Measurements from ENCODE around the gene TMEM229A. TPM values are rescaled to one million over a fixed set of nuclear protein-coding genes. Genes with fewer than 3 reads are reported as not detected.

The TMEM229A gene
- total and polyA plus RNA-seq, 2 donors (not counting 3 experiments of a cell fraction or from before 2014, with no cell fraction given): not detected

- H3K27ac ChIP-seq (ENCODE audit: insufficient read depth, low read depth, low read length): no peak overlapping the region
- TF ChIP-seq MAX (IDR thresholded peaks at IDR 0.05; ENCODE audit: insufficient read depth, insufficient read length) (no peak), JUN (IDR thresholded peaks at IDR 0.05; ENCODE audit: borderline replicate concordance, insufficient read depth, insufficient read length, low read depth) (no peak), FOS (IDR thresholded peaks at IDR 0.05; ENCODE audit: borderline replicate concordance, insufficient read depth, low read length) (no peak), CTCF (IDR thresholded peaks at IDR 0.05; ENCODE audit: extremely low read depth in 1 of 2, insufficient read depth in 1 of 2, low read depth in 1 of 2, low read length in 2 of 2) (no peak), POLR2A (IDR thresholded peaks at IDR 0.05; ENCODE audit: low read depth, low read length) (no peak), MYC (IDR thresholded peaks at IDR 0.05; ENCODE audit: low read depth, low read length) (no peak), POLR2AphosphoS5 (IDR thresholded peaks at IDR 0.05; ENCODE audit: insufficient read depth, low read depth, low read length) (no peak), GATA2 (IDR thresholded peaks at IDR 0.05; ENCODE audit: insufficient read depth, insufficient read length, low read depth, low read length) (no peak), EZH2 (IDR thresholded peaks at IDR 0.05; ENCODE audit: borderline replicate concordance, low read depth, low read length, severe bottlenecking) (no peak)
- DNase-seq (ENCODE audit: low read depth, low spot score) (no peak), FAIRE-seq (no peak)
- H3K27me3 ChIP-seq (ENCODE audit: control insufficient read depth in 2 of 2, insufficient read depth in 2 of 2, low read length in 2 of 2): no peaks in the 10 kb centered on the region
- H3K36me3 ChIP-seq (ENCODE audit: control insufficient read depth in 2 of 2, extremely low read depth in 1 of 2, insufficient read depth in 2 of 2, low read length in 2 of 2): no peaks in the 10 kb centered on the region
- intact Hi-C loops (cut with micrococcal nuclease): no loop called here
- ChIA-PET CTCF (no interaction called here), POLR2A (no interaction called here)
- no peak overlapping the region for H2AFZ ChIP-seq (ENCODE audit: low read depth, low read length)
- no TSS peak for BruUV-seq (replicated peaks)
- H4K20me1 ChIP-seq (replicated peaks; ENCODE audit: control insufficient read depth, extremely low read depth, insufficient read depth, low read length): no peaks in the 10 kb centered on the region
- no peaks in the 10 kb centered on the region for H3K9me1 ChIP-seq (replicated peaks; ENCODE audit: control insufficient read depth, extremely low read depth, insufficient read depth, low read length)
- H3K4me2 ChIP-seq (ENCODE audit: insufficient read depth, low read length): no peak overlapping the region
- dilution Hi-C loops (cut with MboI; ENCODE audit: extremely low pct_ligation_motif_present, low sequenced_read_pairs): no loop called here
- H3K4me3 ChIP-seq (replicated peaks in 1 of 3; ENCODE audit: insufficient read depth in 1 of 3, low read depth in 1 of 3, low read length in 3 of 3): no peak overlapping the region
- H3K79me2 ChIP-seq (ENCODE audit: control insufficient read depth, insufficient read depth, low read length): no peaks in the 10 kb centered on the region
- no peak overlapping the region for H3K9ac ChIP-seq (replicated peaks; ENCODE audit: extremely low read depth, insufficient read depth, low read length)
- no peaks in the 10 kb centered on the region for H3K4me1 ChIP-seq (ENCODE audit: control insufficient read depth, extremely low read depth, insufficient read depth, low read length)
- H3K9me3 ChIP-seq (replicated peaks; ENCODE audit: control insufficient read depth, insufficient read depth, low read length): no peaks in the 10 kb centered on the region
Measured at GRCh38 chr7:123998921-123999320, 33.9 kb downstream of the TMEM229A start.
